Body of pancreas (tissue), 4 donors: ENCODE measurements around the gene ROBO1.

ENCODE experiments used
- POLR2A ChIP-seq, 3 donors: fragments of 450-650 bp; IDR thresholded peaks; one replicate each; pipeline ENCODE4 v1.6.1; 2016; ENCODE audit warnings: antibody characterized with exemption in 3 of 3, mild to moderate bottlenecking in 2 of 3
- TF ChIP-seq, protein P1 (sequence below), 7 experiments: fragments of 450-650 bp in 4 of 7; fragments of 200-600 bp in 3 of 7; sonication (generic) in 3 of 7; IDR thresholded peaks; one replicate each; pipeline ENCODE4 v1.5.1; 2016 to 2019; ENCODE audit warnings: antibody characterized with exemption in 7 of 7

DNA sequence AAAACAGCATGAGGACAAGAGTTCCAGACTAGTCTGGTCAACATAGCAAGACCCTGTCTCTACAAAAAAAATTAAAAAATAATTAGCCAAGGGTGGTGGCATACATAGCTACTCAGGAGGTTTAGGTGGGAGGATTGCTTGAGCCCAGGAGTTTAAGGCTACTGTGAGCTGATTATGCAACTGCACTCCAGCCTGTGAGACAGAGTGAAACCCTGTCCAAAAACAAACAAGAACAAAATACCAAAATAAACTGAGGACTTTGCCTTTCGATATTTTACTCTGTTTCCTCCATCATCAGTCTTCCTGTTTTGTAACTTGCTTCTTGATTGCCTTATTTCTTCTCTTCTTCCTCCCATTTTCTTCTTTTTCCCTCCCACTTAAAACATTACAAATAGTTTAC lies 504.4 kb downstream of the ROBO1 start:
- TF ChIP-seq, protein P1, sequence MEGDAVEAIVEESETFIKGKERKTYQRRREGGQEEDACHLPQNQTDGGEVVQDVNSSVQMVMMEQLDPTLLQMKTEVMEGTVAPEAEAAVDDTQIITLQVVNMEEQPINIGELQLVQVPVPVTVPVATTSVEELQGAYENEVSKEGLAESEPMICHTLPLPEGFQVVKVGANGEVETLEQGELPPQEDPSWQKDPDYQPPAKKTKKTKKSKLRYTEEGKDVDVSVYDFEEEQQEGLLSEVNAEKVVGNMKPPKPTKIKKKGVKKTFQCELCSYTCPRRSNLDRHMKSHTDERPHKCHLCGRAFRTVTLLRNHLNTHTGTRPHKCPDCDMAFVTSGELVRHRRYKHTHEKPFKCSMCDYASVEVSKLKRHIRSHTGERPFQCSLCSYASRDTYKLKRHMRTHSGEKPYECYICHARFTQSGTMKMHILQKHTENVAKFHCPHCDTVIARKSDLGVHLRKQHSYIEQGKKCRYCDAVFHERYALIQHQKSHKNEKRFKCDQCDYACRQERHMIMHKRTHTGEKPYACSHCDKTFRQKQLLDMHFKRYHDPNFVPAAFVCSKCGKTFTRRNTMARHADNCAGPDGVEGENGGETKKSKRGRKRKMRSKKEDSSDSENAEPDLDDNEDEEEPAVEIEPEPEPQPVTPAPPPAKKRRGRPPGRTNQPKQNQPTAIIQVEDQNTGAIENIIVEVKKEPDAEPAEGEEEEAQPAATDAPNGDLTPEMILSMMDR (IDR thresholded peaks at IDR 0.05), result no peak
- no peak for TF ChIP-seq POLR2A (IDR thresholded peaks at IDR 0.05)
